WTC11 (cell line): ENCODE data around the gene HEXD. TPM values are rescaled to one million over a fixed set of nuclear protein-coding genes. Genes with fewer than 3 reads are reported as not detected.

Experiments used
- ATAC-seq: fragments of 200-7000 bp; cut with Tn5 transposase; 2 replicates; pipeline ENCODE4 v1.10.0; 2021; ENCODE audit warnings: mild to moderate bottlenecking, moderate library complexity
- CTCF ChIA-PET: fragments of 300-600 bp; sonication (Branson Sonifier 250); formaldehyde crosslinking; loops from one replicate; lab custom pipeline; 2021; ENCODE audit warnings: antibody characterized with exemption; lab: Charles Lee
- POLR2A ChIA-PET: fragments of 350-600 bp; sonication (Branson Sonifier 250); formaldehyde crosslinking; loops from one replicate; lab custom pipeline; 2021; ENCODE audit warnings: antibody characterized with exemption; lab: Charles Lee
- DNase-seq: peaks from one replicate; pipeline ENCODE4 v3.0.0; 2021; ENCODE audit warnings: low spot score
- H3K27ac Mint-ChIP-seq: 2 replicates; pipeline ENCODE4 v1.8.0; 2021; ENCODE audit warnings: mixed read lengths
- H3K27me3 Mint-ChIP-seq: 2 replicates; pipeline ENCODE4 v1.8.0; 2021; ENCODE audit warnings: low read depth, mild to moderate bottlenecking, moderate library complexity, mixed read lengths
- H3K36me3 Mint-ChIP-seq: 2 replicates; pipeline ENCODE4 v1.8.0; 2021; ENCODE audit warnings: mixed read lengths
- H3K4me1 Mint-ChIP-seq: 2 replicates; pipeline ENCODE4 v1.8.0; 2022; ENCODE audit warnings: mixed read lengths
- H3K4me3 Mint-ChIP-seq: 2 replicates; pipeline ENCODE4 v1.8.0; 2021; ENCODE audit warnings: mild to moderate bottlenecking, moderate library complexity, mixed read lengths
- H3K9me3 Mint-ChIP-seq: 2 replicates; pipeline ENCODE4 v1.8.0; 2021; ENCODE audit warnings: mixed read lengths
- AR ChIP-seq: fragments of 250-450 bp; sonication (Bioruptor Pico); IDR thresholded peaks from 2 replicates; pipeline ENCODE4 v1.9.0; 2021; ENCODE audit warnings: mild to moderate bottlenecking
- ARID4B ChIP-seq: sonication (generic); formaldehyde crosslinking; IDR thresholded peaks from 2 replicates; pipeline ENCODE4 v1.8.0; 2023; ENCODE audit warnings: missing genetic modification reagents, mild to moderate bottlenecking, borderline replicate concordance
- ATF1 ChIP-seq: sonication (generic); formaldehyde crosslinking; IDR thresholded peaks from 2 replicates; pipeline ENCODE4 v1.8.1; 2023; ENCODE audit warnings: mild to moderate bottlenecking, moderate library complexity, missing genetic modification reagents
- CTCF ChIP-seq: fragments of 200-600 bp; IDR thresholded peaks from 2 replicates; pipeline ENCODE4 v1.8.0; 2022; ENCODE audit warnings: antibody characterized with exemption
- E2F1 ChIP-seq: sonication (generic); formaldehyde crosslinking; IDR thresholded peaks from 2 replicates; pipeline ENCODE4 v1.8.0; 2022; ENCODE audit warnings: mild to moderate bottlenecking, missing genetic modification reagents
- ETV6 ChIP-seq: sonication (generic); formaldehyde crosslinking; IDR thresholded peaks from 2 replicates; pipeline ENCODE4 v1.8.1; 2022; ENCODE audit warnings: mild to moderate bottlenecking, missing genetic modification reagents
- GABPB1 ChIP-seq: sonication (generic); formaldehyde crosslinking; IDR thresholded peaks from 2 replicates; pipeline ENCODE4 v1.8.1; 2023; ENCODE audit warnings: mild to moderate bottlenecking, missing genetic modification reagents
- MAX ChIP-seq: sonication (generic); formaldehyde crosslinking; IDR thresholded peaks from 2 replicates; pipeline ENCODE4 v1.8.0; 2022; ENCODE audit warnings: mild to moderate bottlenecking, missing genetic modification reagents
- NFYB ChIP-seq: sonication (generic); formaldehyde crosslinking; conservative IDR thresholded peaks from 2 replicates; pipeline ENCODE4 v1.8.0; 2022; ENCODE audit warnings: low read depth, missing genetic modification reagents
- OVOL2 ChIP-seq: fragments of 250-450 bp; sonication (Bioruptor Pico); IDR thresholded peaks from 2 replicates; pipeline ENCODE4 v1.9.0; 2021; ENCODE audit warnings: mild to moderate bottlenecking, borderline replicate concordance
- PRDM15 ChIP-seq: sonication (generic); formaldehyde crosslinking; IDR thresholded peaks from 2 replicates; pipeline ENCODE4 v1.8.0; 2022; ENCODE audit warnings: missing genetic modification reagents
- ZNF416 ChIP-seq: fragments of 250-450 bp; sonication (Bioruptor Pico); IDR thresholded peaks from 2 replicates; pipeline ENCODE4 v1.9.0; 2021; ENCODE audit warnings: mild to moderate bottlenecking, inconsistent platforms
- ZNF512 ChIP-seq: sonication (generic); formaldehyde crosslinking; IDR thresholded peaks from 2 replicates; pipeline ENCODE4 v1.8.1; 2022; ENCODE audit warnings: missing genetic modification reagents, borderline replicate concordance
- total RNA-seq: library from RNA; stranded (reverse); gene quantifications from 3 replicates; pipeline ENCODE4 v1.2.3, GENCODE V29; 2021

Gene HEXD
- total RNA-seq, 1 experiment from 2014 or later, result 36.0 TPM

GRCh38 chr17:82489117-82489516 lies 71.0 kb downstream of the HEXD start:
- POLR2A ChIA-PET, result no interaction called here
- Mint-ChIP-seq H3K9me3 (no peaks in the 10 kb centered on the region), H3K27me3 (no peaks in the 10 kb centered on the region), H3K27ac (no peak overlapping the region), H3K4me3 (no peak overlapping the region), H3K4me1 (peaks cover 3% of the 10 kb centered on the region), H3K36me3 (peaks cover 34% of the 10 kb centered on the region)
- DNase-seq (no peak), ATAC-seq (no peak)
- TF ChIP-seq ZNF416 (CRISPR knock-in tag) (no peak), CTCF (no peak)
- CTCF ChIA-PET, result no interaction called here

GRCh38 chr17:82489851-82490511 lies 71.8 kb downstream of the HEXD start:
- ATAC-seq, result no peak
- Mint-ChIP-seq H3K36me3 (peaks cover 29% of the 10 kb centered on the region), H3K9me3 (no peaks in the 10 kb centered on the region), H3K4me3 (no peak overlapping the region), H3K4me1 (peaks cover 5% of the 10 kb centered on the region), H3K27me3 (peaks cover 3% of the 10 kb centered on the region; the same call in 1 of the 2 replicates), H3K27ac (peak overlapping the region; percentile 6; the same call in 1 of the 2 replicates)
- DNase-seq, result no peak
- POLR2A ChIA-PET, result no interaction called here
- CTCF ChIA-PET, result no interaction called here
- TF ChIP-seq ATF1 (CRISPR knock-in tag), result no peak

- DNase-seq (no peak), ATAC-seq (no peak)
- CTCF ChIA-PET, result no interaction called here
- Mint-ChIP-seq H3K27ac (peak overlapping the region; percentile 6; the same call in 1 of the 2 replicates), H3K27me3 (peaks cover 7% of the 10 kb centered on the region; the same call in 1 of the 2 replicates), H3K4me1 (peaks cover 7% of the 10 kb centered on the region), H3K4me3 (no peak overlapping the region), H3K9me3 (no peaks in the 10 kb centered on the region), H3K36me3 (peaks cover 22% of the 10 kb centered on the region)
- POLR2A ChIA-PET, result no interaction called here
- no peak for TF ChIP-seq PRDM15 (CRISPR knock-in tag)
- no peak for TF ChIP-seq NFYB (CRISPR knock-in tag)
- no peak for TF ChIP-seq AR (CRISPR knock-in tag)
- no peak for TF ChIP-seq GABPB1 (CRISPR knock-in tag)
- no peak for TF ChIP-seq E2F1 (CRISPR knock-in tag)
- TF ChIP-seq ZNF512 (CRISPR knock-in tag), result no peak
- TF ChIP-seq ARID4B (CRISPR knock-in tag), result no peak
- TF ChIP-seq MAX, result no peak
- no peak for TF ChIP-seq OVOL2 (CRISPR knock-in tag)
- TF ChIP-seq ETV6 (CRISPR knock-in tag), result no peak
Measured at GRCh38 chr17:82490512-82491195, 72.5 kb downstream of the HEXD start.
